Activated CD4-positive, alpha-beta T cell treated with anti-CD3 and anti-CD28 coated beads for 48 hours (primary cell): ENCODE results near the gene MIOS.

Source experiments
- DNase-seq: peaks from one replicate; pipeline ENCODE4 v3.0.0-alpha.2; 2020

MIOS gene

DNA sequence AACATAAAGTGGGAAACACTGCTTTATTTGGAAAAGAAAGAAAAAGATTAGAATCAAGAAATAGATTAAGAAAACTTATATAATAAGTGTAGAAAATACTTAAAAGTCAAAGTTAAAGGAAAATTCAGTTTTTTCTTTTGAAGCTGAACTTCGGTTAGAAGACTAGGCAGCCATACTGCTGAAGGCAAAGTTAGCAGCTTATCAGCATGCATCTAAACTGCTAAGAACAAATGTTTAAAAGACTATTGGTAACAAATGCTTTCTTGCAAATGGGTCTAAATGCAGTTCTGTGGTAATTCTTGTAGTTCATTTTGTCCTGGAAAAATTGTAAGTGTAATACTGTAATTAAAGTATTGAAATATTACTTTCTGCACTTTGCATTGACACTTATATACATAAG is 18.0 kb downstream of the MIOS start:
- no peak for DNase-seq

DNA sequence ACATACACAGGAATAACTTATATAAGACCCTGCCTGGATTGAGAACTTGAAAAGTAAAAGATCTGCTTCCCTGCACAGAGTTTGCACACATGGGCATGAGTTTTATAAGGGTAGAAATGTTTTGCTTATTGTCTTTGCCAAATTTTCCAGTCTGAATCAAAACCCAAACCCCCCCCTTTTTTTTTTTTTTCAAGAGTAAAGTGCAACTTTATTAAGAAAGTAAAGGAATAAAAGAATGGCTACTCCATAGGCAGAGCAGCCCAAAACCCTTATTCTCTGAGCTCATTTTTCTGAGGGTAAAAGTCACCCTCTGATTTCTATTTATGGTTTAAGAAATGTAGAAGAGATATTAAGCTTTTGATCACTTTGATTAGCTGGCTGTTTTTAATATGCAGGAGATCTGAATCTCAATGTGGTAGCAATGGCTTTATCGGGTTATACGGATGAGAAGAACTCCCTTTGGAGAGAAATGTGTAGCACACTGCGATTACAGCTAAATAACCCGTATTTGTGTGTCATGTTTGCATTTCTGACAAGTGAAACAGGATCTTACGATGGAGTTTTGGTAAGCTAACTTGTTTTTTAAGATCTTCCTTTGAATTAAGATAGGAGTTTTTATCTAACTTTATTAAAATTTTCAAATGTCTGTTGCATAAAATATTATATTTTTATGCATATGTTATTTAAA is 18.7 kb downstream of the MIOS start:
- DNase-seq: no peak

DNA sequence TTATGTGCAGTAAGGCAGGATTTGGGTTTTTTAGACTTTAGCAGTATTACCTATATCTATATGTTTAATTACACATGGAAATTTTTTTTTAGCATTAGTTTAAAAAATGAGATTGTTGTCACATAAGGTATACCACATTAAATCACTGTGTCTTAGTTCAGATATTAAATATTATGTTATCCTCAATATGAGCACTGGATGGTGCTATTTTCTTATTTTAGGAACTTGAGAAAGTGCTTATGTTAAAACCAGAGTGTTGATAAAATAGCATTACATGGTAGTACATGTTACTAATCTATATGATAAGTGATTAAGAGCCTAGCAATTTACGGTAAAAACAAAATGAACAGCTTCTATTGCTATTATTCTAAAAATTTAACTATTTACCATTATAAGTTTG is 28.8 kb downstream of the MIOS start:
- no peak for DNase-seq

DNA sequence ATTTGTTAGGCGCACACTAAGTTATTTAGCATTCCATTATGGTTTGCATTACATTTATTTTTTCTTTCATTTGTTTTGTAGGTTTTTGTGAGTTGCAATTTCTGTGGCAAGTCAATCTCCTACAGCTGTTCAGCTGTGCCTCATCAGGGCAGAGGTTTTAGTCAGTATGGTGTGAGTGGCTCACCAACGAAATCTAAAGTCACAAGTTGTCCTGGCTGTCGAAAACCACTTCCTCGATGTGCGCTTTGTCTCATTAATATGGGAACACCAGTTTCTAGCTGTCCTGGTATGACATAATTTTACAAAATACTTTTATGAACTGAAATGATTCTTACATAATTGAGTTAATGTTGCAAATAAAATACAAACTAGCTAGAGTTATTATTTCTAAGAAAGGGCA is 29.5 kb downstream of the MIOS start:
- no peak for DNase-seq

DNA sequence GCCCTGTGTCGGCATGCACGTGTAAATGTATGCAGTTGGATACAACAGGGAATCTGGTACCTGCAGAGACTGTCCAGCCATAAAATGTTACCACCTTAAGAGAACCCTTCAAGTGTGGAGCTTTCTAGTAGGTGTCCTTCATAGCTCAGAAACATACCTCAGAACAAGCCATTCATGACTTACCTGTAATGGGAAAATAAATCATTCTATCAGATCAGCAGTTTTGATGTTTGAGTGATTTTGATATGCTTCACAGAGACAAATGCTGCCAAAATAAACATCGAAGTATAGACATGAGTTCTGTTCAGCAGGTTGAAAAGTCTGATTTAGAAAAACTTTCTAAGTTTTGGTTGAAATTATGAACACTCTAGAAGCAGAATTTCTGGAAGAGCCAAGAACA is 40.3 kb downstream of the MIOS start:
- DNase-seq: no peak

DNA sequence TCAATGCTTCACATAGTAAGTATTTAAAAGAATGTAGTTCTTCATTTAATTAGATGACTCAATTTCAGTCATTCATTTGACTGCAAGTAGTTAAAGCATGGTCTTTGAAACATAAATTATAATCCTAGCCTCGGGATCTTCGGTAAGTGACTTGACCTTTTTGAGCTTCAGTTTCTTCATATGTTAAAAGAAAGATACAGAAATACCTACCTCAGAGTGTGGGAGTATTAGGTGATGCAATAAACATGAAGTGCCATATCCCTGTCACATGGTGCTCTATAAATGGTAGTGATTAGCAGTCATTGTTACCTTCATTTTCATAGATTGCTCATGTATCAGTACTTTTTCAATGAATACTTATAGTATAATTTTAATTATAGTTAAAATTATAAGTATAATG is 42.6 kb downstream of the MIOS start:
- no peak for DNase-seq

DNA sequence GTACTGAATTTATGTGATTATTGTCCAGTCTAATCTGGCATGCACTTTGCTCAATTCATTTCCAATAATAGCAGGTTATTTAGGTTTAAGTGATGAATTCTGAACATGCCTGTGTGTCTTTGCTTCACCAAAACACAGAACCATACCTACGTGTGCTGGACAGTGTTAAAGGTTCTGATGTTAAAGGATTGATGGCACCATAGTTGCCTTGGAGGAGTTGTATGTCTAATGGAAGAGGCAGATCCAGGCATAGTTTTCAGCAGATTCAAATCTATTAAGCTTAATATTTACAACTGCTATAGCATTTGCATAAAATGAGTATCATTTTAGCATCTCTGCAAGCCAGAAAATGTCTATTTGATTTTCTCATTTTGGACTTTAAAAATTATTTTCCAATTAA is 45.8 kb downstream of the MIOS start:
- no peak for DNase-seq

DNA sequence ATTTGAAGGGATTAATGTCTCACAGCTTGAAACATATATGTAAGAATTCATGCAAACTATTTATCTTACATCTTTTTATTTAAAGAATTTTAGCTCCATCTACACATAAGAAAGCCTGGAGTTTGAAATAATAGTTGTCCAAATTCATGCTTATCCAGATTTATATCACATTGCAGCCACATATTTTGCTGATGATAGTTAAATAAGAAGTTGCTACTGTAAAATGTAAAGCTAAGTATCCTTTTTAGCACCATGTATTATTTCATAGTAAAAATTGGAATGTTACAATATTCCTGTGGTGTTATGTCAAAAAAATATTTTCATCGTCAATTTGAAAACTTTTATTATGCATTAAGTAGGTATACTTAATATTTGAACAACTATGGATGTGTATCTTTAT is 46.5 kb downstream of the MIOS start:
- DNase-seq: no peak

DNA sequence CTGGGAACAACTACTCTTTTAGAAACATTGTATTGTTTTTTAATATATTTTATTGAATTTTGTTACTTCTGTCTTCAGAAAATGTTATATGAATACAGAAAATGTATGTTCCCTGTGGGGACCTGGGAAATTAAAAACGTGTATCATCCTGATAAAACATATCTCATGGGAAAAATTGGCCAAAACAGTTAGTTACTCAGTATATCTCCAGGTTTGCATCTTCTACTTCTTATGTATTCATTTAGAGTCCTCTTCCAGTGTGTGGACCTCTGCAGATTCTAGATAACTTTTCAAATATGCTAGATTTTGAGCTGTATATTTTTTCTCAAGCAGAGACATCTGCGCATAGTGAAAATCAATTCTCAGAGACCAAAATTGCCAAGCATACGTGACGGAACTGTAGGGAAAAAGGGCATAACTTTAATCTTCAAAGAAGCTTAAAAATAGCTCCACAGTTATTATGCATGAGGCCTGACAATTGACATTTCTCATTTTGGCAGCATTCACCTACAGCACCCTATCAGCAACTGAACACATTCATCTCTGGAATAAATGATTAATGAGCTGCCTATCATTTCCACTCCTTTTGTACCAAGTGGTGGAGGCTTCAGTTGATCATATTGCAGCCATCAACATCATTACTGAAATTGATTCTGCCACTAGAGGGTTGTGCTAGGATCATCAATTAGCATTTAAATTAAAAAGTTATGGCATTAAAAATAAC is 47.5 kb downstream of the MIOS start:
- DNase-seq: no peak

DNA sequence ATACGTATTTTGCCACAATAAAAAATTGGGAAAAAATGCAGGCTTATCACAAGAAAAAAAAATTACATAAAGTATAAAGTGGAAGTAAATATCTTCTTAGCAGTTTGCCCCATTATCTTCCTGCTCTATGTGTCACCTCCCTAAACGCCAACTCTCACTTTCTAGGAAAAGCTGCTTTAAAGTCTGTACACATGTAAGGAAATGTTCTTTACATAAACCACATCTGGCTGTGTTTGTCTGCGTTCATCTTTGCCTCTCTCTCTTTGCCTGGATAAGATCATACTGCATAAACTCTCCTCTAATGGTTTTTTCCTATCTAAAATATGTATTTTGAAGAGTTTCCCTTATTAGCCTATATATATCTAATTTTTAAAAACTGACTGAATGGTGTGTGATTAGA is 50.9 kb downstream of the MIOS start:
- DNase-seq: no peak

DNA sequence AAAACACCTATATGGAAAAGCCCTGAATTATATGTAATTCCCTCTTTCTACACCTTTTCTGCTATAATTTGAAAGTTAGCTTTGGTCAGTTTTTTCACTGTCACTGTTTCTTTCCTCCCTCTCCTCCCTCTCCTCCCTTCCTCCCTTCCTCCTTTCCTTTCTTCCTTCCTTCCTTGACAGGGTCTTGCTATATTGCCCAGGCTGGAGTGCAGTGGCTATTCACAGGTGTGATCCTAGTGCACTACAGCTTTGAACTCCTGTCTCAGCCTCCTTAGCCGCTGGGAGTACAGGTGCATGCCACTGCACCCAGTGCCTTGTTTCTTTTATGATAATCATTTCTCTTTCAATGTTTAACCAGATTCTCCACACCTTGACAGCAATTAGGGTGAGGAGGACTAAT is 51.7 kb downstream of the MIOS start:
- no peak for DNase-seq

DNA sequence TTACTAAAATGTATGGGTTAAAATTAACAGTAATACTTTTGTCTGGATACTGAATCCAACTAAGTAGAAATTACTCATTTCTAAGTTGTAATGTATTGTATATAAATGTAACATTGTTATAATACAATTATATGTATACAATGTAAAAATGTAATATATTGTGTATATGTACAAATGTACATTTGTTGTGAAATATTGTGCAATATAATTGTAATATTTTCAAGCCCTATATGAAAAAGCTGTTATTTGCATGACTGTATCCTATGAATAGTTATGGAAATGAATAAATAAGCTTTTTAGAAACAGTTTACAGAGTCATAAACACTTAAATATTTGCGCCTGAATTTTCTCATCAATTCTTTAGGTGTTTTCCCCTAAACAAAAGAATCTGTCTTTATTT is 53.6 kb downstream of the MIOS start:
- DNase-seq: no peak

DNA sequence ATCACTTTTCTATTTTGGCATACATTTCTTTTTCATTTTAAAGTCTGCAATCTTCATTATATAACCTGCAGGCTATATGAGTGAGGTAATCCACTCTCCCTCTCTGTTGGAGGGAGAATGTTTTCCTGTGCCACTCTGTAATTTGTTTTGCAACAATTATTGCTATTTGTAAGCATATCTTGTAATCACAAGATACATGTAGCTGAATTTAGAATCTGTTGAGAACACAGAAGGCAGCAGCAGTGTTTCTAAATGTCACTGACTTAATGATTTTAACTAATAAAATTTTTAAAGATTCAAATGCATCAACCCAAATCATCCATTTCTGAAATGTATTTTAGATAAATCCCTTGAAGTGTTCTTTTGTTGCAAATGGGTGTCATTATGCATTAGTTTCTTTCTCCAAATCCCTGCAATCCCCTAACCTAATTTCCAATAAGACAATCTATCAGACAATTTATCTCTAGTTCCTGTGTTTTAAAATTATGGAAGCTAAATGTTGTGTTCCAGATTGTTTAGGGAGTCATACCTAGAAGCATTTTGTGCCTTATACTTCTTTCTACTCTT is 54.0 kb downstream of the MIOS start:
- no peak for DNase-seq

DNA sequence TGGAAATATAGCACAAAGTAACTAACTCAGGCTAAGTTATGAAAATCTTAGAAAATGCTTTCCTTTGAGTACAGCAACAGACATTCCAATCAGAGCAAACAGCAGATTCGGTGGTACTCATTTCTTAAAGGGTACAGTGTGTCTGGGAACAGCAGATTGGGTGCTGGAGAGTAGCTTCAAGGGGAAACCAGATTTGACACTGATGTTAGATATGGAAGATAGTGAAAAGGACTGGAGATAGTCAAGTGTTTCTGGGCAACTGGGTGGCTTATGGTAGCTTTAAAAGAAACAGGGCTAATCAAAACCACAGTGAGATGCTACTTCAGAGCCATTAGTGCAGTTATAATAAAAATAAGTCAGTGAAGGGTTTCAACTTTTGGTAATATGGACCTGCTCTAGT is 61.8 kb downstream of the MIOS start:
- no peak for DNase-seq

DNA sequence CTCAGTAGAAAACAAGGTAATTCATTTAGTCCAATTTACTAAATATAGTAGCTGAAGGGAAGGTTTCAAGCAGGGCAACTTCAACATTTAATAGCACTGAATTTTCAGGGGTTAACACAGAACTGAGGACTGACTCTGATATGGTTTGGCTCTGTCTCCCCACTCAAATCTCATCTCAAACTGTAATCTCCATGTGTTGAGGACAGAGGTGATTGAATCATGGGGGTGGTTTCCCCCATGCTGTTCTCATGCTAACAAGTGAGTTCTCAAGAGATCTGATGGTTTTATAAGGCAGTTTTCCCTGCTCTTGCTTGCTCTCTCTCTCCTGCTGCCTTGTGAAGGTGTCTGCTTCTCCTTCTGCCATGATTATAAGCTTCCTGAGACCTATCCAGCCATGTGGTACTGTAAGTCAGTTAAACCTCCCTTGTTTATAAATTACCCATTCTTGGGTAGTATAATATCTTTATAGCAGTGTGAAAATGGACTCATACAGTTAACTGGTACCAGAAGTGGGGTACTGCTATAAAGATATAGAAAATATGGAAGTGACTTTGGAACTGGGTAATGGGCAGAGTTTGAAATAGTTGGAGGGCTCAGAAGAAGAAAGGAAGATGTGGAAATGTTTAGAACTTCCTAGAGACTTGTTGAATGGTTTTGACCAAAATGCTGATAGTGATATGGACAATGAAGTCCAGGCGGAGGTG is 64.1 kb downstream of the MIOS start:
- no peak for DNase-seq

DNA sequence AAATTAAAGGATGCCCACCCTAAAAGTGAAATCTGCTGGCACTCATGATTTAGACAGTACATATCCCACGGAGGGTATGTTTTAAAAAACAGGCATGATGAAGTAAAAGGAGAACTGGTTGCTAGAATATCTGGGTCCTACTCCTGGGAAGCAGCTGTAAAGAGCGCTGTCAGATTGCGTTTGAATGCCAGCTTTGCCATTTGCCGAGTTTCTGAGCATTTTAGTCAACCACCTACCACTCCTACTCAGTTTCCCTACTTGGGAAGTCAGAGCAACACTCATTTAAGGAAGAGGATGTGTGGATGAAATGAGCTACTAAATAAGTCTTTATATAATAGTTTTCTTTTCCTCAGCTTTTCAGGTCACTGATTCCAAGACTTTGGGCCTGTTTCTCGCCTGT is 72.7 kb downstream of the MIOS start:
- no peak for DNase-seq

DNA sequence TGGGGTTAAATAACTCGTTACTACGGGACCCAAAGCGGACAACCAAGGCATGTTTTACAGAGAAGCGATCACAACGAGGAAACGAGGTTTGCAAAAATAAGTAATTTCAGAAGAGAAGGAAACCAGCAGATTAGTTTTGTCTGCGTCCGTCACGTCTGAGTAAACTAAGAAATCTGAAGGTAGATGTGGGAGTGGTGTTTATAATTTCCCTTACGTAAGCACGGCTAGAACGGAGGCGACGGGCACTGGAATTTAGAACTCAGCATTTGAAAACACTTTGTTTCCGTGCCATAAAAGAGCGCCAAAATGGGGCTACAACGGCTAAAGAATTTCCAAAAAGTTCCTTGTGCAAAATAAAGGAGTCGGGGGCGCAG is 73.2 kb downstream of the MIOS start:
- peak; percentile 65 for DNase-seq

DNA sequence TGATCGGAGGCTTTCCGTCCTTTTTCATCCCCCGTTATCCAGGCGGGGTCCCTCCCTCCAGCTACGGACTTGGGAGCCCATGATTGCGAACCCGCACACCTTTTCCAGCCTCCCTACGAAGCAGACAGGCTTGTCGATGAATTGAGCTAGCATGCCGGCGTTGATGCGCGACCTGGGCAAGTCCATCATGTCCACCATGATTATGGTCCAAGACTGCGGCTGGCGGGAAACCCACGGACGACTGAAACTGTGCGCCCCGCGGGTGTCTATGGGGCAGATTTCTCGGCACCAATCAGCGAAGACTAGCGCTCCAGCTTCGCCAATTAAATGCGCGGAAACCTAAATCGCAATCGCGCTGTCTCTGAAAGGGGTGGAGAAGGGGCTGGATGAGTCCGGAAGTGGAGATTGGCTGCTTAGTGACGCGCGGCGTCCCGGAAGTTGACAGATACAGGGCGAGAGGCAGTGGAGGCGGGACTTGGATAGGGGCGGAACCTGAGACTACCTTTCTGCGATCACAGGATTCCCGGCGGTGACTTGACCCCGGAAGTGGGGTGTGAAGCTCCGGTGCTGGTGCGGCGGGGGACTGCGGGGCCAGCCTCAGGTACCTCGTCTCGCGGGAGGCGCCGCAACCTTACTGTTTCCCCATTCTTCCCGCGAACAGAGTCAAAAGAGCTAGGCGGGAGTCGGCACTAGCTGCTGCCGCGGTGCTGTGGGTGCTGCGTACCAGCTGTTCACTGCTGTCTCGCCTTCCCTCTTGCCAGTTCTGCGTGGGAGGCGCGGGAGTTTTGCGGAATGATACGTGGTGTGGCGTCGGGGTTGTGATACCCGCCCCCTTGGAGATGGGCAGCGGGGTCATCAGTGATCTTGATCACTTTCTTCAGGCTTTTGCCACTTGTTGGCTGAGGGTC is 73.8 kb downstream of the MIOS start, which contains the start of gene UMAD1:
Gene UMAD1 (plus strand): TSS at position 532 of the 908 bp plus-strand sequence. CDS start 32,620 bp downstream, outside the sequence.
- peak; percentile 98 for DNase-seq

DNA sequence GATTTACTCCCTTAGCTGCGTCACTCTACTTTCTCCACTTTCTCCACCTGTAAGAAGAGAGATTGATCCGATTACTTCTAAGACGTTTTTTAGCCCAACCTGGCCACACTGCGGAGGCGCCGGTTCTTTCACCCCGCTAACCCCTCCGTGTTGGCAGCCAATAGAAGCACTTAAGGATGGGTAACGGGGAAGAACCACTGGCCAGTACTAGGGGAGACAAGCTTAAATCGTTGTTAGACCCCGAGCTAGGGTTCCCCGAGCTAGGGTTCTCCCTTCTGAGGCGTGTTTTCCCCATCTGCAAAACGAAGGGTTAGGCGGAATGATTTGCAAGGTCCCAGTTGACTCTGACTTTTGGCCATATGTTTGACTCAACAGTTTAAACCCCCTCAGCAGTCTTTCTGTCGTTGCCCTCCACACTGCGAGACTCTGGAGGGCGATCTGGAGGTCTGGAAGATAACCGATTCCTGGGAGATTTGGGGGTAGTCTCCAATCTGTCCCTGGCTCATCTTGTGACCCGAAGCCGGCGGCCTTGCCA is 74.5 kb downstream of the MIOS start:
- DNase-seq: no peak

DNA sequence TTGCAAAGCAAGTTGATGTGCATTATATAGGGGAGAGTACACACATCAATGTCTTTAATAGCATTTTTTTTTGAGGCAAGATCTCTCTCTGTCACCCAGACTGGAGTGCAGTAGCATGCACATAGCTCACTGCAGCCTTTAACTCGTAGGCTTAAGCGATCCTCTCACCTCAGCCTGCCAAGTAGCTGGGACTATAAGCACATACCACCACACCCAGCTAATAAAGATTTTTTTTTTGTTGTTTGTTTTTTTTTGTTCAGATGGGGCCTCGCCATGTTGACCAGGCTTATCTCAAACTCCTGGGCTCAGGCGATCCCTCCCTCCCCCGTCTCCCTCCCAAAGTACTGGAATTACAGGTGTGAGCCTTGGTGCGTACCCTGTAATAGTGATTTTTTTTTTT is 75.4 kb downstream of the MIOS start:
- no peak for DNase-seq

DNA sequence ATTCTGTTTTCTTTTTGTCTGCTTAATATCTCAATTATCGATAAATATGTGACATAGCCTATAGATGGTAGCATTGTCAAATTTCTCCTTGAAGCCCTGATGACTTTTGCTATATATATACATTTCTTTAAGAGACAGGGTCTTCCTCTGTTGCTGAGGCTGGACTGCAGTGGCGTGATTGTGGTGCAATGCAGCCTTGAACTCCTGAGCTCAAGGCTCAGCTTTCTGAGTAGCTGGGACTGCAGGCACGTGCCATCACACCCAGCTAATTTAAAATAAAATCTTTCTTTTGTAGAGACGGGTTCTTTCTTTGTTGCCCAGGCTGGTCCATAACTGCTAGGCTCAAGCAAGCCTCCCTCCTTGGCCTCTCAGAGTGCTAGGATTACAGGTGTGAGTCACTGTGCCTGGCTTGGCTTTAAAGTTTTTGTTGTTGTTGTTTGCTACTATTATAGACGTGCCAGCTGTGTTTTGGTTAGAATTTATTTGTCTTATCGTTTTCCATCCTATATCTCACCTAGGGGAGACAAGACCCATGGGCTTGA is 80.9 kb downstream of the MIOS start:
- no peak for DNase-seq

DNA sequence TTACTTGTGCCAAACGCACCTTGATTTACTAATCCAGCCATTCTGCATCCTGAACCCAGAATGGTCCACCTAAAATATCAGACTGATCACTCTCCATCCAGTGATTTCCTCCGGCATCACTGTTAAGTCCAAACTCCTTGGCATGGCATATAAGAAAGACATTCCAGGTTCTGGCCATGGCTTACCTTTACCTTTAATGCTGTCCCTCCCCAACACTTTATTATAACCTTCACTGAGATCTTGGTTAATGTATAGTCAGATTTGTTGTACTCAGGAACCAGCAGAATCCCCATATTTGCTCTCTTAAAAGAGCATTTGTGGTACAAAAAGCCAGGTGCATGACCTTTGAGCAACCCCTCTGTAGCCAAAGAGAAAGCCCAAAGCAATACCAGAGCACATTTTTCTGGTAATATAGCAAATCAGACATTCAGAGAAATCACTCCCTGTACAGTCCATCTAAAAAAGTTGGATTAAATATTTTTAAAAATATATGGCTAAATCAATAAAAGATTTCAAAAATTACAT is 84.1 kb downstream of the MIOS start:
- DNase-seq: no peak
